ENCODE data around the gene ING2. TPM values are rescaled to one million over a fixed set of nuclear protein-coding genes. Genes with fewer than 3 reads are reported as not detected.

The ING2 gene
- total RNA-seq, 2 experiments from 2014 or later = 17.4 to 18.0 TPM

DNA sequence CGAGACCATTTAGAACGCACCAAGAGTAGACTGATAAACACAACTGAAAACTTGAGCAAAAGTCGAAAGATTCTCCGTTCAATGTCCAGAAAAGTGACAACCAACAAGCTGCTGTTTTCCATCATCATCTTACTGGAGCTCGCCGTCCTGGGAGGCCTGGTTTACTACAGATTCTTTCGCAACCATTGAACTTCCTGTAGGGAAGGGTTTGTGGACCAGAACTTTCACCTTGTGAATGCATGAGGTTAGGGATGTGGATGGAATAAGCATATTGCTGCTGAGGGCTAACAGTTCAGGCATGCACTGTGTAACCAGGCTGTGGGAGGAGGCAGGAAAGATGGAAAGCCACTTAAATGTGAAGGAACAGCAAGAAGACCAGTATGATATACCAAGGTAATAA lies 20.9 kb upstream of the ING2 start:
- Mint-ChIP-seq H3K4me1 (no peaks in the 10 kb centered on the region), H3K36me3 (no peaks in the 10 kb centered on the region), H3K27ac (no peak overlapping the region), H3K27me3 (no peaks in the 10 kb centered on the region), H3K4me3 (no peak overlapping the region), H3K9me3 (no peaks in the 10 kb centered on the region)
- no peak for DNase-seq

DNA sequence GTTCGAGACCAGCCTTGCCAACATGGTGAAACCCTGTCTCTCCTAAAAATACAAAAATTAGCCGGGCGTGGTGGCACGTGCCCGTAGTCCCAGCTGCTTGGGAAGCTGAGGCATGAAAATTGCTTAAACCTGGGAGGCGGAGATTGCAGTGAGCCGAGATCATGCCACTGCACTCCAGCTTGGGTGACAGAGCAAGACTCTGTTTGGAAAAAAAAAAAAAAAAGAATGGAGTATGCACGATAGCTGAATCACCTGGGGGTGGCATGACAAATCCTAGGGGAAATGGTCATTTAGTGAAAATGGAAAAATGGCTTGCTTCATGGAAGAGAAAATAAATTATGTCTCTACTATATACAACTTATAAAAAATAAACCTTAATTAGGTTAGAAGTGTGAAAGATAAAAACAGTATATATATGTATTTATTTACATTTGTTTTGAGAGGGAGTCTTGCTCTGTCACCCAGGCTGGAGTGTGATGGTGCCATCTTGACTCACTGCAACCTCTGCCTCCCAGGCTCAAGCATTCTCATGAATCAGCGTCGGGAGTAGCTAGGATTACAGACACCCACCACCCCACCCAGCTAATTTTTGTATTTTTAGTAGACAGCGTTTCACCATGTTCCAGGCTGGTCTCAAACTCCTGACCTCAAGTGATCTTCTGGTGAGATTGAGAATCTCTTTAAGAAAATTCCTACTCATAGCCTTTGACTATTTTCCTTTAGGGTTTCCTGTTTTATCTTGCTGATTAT lies 19.3 kb upstream of the ING2 start:
- no peaks in the 10 kb centered on the region for H3K9me3 Mint-ChIP-seq
- no peak overlapping the region for H3K4me3 Mint-ChIP-seq
- H3K4me1 Mint-ChIP-seq = no peaks in the 10 kb centered on the region
- peaks cover 3% of the 10 kb centered on the region for H3K36me3 Mint-ChIP-seq
- H3K27ac Mint-ChIP-seq = no peak overlapping the region
- DNase-seq = no peak
- no peaks in the 10 kb centered on the region for H3K27me3 Mint-ChIP-seq

DNA sequence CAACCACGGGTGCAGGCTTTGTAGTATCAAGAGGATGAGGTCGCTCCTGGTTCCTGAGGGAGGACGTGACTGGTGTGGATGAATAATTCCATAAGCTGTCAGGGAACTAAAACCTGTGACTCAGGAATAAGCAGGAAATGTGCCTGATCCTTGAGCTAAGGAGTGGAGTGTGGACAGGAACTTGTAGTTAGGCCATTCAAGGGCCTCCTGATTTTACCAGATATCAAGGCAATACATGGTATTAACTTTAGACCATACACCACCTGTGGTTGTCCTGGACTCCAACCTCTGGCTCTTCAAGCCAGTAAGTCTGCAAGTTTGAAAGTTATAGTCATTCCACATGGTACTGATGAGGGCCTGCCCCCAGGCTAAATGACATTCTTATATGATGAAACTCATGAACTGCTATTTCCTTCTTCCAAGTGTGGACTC lies 12.1 kb upstream of the ING2 start:
- no peak overlapping the region for H3K27ac Mint-ChIP-seq
- H3K4me1 Mint-ChIP-seq = no peaks in the 10 kb centered on the region
- peaks cover 10% of the 10 kb centered on the region for H3K9me3 Mint-ChIP-seq
- H3K4me3 Mint-ChIP-seq = no peak overlapping the region
- H3K27me3 Mint-ChIP-seq = no peaks in the 10 kb centered on the region
- no peak for DNase-seq
- peaks cover 31% of the 10 kb centered on the region for H3K36me3 Mint-ChIP-seq

DNA sequence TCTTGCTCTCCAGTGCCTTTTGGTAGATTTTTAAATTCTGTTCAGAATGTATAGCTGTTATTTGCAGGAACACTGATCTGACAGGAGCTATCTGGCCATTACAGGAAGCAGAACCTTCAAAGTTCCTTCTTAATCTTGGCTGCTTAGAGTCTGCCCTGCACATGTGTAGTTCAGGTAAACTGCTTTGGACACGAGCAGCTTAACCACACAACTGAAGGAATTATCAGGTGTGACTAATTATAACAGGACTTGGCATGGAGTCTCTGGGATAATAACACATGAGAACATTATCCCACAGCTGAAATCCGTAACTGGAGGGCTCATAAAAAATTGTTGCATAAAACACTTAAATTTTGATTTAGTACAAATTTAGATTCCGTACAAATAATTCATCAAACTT lies 11.6 kb upstream of the ING2 start:
- Mint-ChIP-seq H3K27ac (no peak overlapping the region), H3K36me3 (peaks cover 31% of the 10 kb centered on the region), H3K4me3 (no peak overlapping the region), H3K4me1 (no peaks in the 10 kb centered on the region), H3K9me3 (peaks cover 10% of the 10 kb centered on the region), H3K27me3 (no peaks in the 10 kb centered on the region)
- DNase-seq = no peak

DNA sequence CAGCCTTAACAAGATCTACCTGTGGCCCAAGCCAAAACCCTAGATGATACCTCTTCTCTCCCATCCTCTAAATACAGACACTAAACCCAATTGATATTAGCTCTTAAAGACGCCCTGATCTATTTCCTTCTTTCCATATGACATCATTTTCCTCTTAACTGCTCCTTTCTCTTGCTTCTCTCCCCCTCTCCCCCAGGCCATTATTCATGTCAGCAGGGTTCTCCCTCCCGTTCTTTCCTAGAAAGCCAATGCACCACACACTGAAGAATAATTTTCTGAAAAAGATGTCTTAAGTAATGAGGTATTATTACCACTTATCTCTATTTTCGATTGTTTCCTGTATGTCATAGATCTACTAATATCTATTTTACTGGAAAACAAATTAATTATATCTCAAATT lies 9.7 kb upstream of the ING2 start:
- Mint-ChIP-seq H3K27ac (no peak overlapping the region), H3K4me3 (no peak overlapping the region), H3K36me3 (peaks cover 31% of the 10 kb centered on the region), H3K9me3 (peaks cover 10% of the 10 kb centered on the region), H3K4me1 (peaks cover 5% of the 10 kb centered on the region), H3K27me3 (no peaks in the 10 kb centered on the region)
- DNase-seq = no peak

DNA sequence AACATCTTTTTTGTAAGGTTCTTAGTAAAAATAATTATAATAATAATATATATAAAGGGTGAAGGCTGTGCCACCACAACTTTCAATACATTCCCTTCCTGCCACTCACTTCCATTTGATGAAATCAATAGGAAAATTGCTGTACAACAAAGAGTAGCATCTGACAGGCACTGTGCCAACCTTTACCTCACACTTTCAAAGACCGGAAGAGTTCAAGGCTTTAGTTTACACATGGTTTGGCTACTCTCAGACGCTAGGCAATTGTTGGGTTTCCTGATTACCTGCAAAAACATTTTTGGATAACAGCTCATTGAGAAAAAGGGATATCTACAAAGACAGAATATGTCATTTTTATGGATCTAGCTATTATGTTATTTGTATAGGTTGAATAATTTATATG lies 5.5 kb upstream of the ING2 start:
- DNase-seq = no peak
- Mint-ChIP-seq H3K36me3 (peaks cover 13% of the 10 kb centered on the region), H3K4me3 (no peak overlapping the region), H3K4me1 (peaks cover 26% of the 10 kb centered on the region), H3K27ac (no peak overlapping the region), H3K9me3 (no peaks in the 10 kb centered on the region), H3K27me3 (no peaks in the 10 kb centered on the region)

DNA sequence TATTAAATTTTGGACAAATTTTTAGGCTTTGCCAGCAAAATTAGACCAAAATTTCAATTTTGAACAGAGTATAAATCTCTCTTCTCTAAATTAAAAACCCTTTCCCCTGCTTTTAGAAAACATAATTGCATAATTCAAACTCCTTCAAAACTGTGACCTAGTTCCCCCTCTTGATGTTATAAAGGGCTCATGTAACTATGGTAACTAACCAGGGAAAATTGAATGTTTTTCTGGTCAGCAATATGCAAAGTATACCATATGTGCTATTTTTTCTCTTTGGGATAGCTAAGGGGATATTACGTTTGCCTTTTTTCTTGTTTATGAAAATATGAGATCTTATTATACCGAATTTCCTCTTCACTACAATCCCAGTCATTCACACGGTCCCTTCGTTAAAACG lies 5.1 kb upstream of the ING2 start:
- Mint-ChIP-seq H3K4me1 (peaks cover 26% of the 10 kb centered on the region), H3K27me3 (no peaks in the 10 kb centered on the region), H3K27ac (no peak overlapping the region), H3K4me3 (no peak overlapping the region), H3K9me3 (no peaks in the 10 kb centered on the region), H3K36me3 (peaks cover 11% of the 10 kb centered on the region)
- DNase-seq = no peak

DNA sequence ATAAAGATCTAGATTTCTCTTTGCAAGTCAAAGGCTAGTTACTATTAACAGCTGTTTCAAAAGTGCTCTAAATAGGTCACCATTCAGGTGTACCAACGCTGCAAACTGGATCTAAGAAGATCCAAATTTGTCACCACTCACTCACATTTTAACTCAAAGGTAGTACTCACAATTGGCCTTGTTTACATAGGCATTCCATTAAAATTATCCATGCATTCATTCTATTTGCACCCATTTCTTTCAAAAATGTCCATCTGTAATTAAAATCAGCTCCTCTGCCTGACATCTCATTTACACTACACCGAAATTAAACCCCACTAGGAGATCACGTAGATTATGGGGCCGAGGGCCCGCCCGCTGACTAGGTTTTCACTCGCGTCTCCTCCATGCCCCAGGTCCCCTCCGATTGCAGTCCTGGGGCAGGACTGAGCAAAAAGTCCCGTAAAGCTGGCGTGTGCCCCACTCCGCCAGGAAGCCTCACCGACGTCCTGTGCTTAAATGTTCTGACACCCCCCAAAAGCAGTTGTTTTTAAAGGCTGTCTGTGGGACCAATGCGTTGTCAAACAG lies 1.3 kb upstream of the ING2 start:
- DNase-seq = no peak
- Mint-ChIP-seq H3K27me3 (no peaks in the 10 kb centered on the region), H3K36me3 (peaks cover 3% of the 10 kb centered on the region), H3K9me3 (no peaks in the 10 kb centered on the region), H3K4me1 (peaks cover 36% of the 10 kb centered on the region), H3K4me3 (peak overlapping the region; percentile 91), H3K27ac (peak overlapping the region; percentile 98)

DNA sequence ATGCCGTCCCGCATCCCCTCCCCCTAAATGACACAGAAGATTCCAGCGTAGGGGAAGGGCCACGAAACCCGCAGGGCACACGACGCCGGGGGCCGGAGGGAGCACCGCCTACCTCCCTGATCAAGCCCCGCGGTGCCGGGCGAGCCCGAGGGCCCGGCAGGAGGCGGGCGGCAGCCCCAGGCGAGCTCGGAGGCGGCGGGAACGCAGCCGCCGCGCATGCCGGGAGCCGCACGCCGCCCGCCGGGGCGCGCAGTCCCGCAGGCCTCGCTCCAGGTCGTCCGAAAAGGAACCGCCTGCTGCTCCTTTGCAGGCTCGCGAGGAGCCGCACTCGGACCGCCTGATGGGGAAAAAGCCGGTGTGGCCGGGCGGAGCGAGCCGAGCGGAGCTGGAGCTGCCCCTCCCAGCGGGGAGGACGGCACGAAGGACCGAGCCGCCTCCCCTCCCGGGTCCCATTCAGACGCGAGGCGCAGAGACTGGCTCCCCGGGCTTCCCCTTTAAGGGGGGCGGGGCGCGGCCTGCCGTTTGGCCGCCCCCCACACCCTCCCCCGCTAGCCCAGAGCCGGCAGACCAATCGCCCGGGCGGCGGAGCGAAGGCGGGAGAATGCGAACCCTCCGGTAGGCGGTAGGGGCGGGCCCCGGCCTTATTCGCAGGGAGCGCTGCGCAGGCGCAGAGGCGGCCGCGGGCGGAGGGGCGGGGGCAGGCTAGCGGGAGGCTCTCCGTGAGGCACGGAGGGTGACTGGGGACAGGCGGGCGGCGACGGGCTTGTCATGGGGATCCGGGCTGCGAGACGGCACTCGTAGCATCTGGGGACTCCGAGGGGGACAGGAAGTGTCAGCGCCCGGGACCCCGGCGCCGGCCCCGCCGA lies 561 bp upstream of the ING2 start:
- Mint-ChIP-seq H3K9me3 (no peaks in the 10 kb centered on the region), H3K4me1 (peaks cover 39% of the 10 kb centered on the region), H3K4me3 (peak overlapping the region; percentile 91), H3K27ac (peak overlapping the region; percentile 98), H3K27me3 (no peaks in the 10 kb centered on the region), H3K36me3 (peaks cover 3% of the 10 kb centered on the region)
- DNase-seq = peak; percentile 100

DNA sequence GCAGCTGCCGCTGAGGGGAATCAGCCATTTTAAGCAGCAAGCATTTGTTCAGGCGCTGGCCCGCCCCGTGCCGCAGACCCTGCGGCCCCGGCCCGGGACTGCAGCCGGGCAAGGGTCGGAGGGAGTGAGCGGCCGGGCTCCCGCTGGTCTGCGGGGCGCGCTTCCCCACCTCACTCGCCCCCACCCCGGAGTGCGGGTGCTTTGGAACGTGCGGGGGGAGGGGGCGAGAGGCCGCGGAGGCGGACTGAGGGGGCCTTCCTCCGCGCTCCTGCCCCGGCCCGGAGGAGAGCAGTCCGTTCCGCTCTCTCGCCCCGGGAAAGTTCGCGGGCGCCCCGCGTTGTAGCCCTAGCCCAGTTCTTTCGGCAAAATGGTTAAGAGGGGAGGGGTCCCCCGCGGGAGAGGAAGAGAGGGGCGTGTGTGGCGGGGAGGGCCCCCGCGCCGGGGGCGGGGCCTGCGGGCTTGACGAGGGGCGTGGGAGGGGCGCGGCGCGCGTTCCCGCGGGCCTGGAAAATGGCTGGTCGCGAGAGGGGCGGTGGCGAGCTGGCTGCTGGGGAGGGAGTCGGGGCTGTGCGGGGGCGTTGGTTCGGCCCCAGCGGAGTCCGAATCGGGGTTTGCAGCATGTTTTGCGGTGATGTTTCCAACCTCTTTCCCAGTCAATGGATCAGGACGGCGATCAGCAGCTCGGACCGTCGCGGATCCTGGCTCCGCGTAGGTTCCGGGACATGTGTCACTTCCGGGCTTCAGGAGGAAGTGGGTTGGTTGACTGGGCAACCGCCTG lies 942 bp downstream of the ING2 start:
- Mint-ChIP-seq H3K27ac (peak overlapping the region; percentile 94), H3K36me3 (peaks cover 10% of the 10 kb centered on the region), H3K27me3 (no peaks in the 10 kb centered on the region), H3K4me3 (peak overlapping the region; percentile 88), H3K4me1 (peaks cover 40% of the 10 kb centered on the region), H3K9me3 (no peaks in the 10 kb centered on the region)
- DNase-seq = peak; percentile 87

DNA sequence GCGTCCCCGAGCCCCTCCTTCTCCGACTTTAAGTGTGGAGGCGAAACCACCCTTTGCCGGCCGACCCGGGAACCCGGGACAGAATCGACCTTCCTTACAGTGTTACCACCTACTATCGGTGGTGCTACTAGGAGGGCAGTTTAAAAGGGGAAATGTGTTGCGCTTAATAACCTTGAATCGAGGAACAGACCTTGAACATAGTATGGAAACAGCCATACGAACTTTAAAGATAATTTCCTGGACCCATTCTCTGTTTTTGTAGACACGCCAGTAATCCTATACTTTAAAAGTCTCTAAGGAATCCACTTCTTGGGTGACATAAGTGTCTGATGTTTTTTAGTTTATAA lies 1.5 kb downstream of the ING2 start:
- peak overlapping the region; percentile 87 for H3K4me3 Mint-ChIP-seq
- DNase-seq = no peak
- H3K27me3 Mint-ChIP-seq = no peaks in the 10 kb centered on the region
- no peaks in the 10 kb centered on the region for H3K9me3 Mint-ChIP-seq
- H3K27ac Mint-ChIP-seq = peak overlapping the region; percentile 94
- peaks cover 37% of the 10 kb centered on the region for H3K4me1 Mint-ChIP-seq
- H3K36me3 Mint-ChIP-seq = peaks cover 13% of the 10 kb centered on the region

DNA sequence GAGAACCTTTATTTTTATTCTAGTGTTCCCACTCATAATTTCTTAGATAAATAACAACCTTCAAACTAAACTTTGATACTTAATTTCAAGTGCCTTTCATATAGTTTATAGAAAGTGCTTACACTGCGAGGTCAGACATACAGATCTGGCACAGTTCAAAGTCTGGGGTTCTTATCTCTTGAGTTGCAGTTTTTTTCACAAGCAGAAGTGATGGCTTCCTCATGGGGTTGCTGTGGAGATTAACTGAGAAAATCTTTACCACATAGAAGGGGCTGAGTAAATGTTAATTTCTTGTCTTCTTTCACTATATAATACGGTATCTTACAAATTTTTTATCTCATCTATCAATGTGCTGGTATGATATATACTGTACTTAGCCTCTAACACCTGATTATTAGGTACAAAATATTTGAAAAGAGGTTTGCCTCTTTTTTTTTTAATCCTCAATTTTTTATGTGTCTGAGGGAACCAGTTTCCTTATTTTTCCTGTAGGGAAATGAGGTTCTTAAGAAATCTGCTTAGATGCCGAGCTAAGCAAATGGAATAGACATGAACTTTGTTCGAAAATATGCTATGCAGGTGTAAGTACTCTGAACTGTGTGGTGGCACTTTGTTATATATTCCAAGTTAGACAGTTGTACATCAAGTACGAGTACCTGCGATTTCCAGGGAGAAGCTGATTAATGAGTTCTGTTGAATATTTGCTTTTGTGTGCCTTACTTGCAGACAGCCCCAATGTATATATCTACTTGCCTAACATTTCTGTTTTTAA lies 3.3 kb downstream of the ING2 start:
- no peak for DNase-seq
- no peaks in the 10 kb centered on the region for H3K27me3 Mint-ChIP-seq
- no peak overlapping the region for H3K4me3 Mint-ChIP-seq
- H3K9me3 Mint-ChIP-seq = no peaks in the 10 kb centered on the region
- H3K36me3 Mint-ChIP-seq = peaks cover 17% of the 10 kb centered on the region
- H3K4me1 Mint-ChIP-seq = peaks cover 24% of the 10 kb centered on the region
- H3K27ac Mint-ChIP-seq = no peak overlapping the region

DNA sequence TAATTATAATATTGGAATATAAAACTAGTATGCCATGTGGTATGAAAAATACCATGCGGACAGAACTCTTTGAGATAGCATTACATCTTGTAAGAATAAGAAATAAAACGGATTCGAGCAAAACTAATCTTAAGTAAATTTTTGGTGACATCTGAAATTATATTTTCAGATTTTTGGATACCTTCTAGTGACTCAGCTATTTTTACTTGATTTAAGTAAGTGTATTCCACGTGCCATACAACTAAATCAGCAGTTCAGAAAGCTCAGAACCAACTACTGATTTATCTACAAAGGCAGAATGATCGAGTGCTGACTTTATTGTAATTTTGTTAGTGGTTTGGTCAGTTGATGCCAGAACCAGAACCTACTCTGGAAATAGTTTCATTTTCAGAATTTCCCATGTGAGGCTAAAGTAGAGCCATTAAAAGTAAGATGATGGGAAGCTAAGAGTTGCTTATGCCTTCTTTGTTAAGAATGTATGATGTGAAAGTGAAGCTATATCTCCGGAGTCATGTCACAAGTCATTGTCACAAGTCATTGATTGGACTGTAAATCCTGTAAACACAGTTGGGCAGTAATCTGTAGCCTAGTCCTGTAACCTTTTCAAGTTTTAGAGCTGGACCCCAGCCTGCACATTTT lies 4.0 kb downstream of the ING2 start:
- no peak overlapping the region for H3K4me3 Mint-ChIP-seq
- peaks cover 17% of the 10 kb centered on the region for H3K36me3 Mint-ChIP-seq
- no peaks in the 10 kb centered on the region for H3K9me3 Mint-ChIP-seq
- H3K27ac Mint-ChIP-seq = no peak overlapping the region
- DNase-seq = no peak
- no peaks in the 10 kb centered on the region for H3K27me3 Mint-ChIP-seq
- peaks cover 18% of the 10 kb centered on the region for H3K4me1 Mint-ChIP-seq

DNA sequence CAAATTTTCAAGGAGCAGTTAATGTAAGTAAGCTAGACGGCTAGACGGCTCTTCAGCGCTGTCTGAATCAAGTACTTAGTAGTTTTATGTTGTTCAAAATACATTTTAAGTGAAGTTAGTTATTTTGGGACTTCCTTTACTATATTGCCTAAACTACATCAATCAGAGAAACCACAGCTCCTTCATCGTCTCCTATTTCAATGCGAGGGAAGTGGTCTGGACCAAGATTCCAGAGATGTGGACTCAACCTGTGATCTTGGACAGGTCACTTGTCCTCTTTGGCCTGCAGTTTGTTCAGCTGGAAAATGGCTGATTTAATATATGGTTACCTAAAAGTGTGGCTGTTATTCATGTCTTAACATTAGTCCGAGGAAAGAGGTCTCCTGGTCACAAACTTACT lies 10.6 kb downstream of the ING2 start:
- Mint-ChIP-seq H3K36me3 (peaks cover 13% of the 10 kb centered on the region), H3K4me1 (peaks cover 3% of the 10 kb centered on the region), H3K27ac (no peak overlapping the region), H3K4me3 (no peak overlapping the region), H3K27me3 (no peaks in the 10 kb centered on the region), H3K9me3 (no peaks in the 10 kb centered on the region)
- no peak for DNase-seq

Measured in activated naive CD8-positive, alpha-beta T cell treated with anti-CD3 and anti-CD28 coated beads for 36 hours (primary cell).